Measurements from ENCODE around the gene CIAO1. TPM values are rescaled to one million over a fixed set of nuclear protein-coding genes. Genes with fewer than 3 reads are reported as not detected.

CIAO1 gene
- total and polyA plus RNA-seq, 2 of the 4 experiments (the other 2 are of a cell fraction), result 81.1 to 94.3 TPM

- ATAC-seq (ENCODE audit: low read depth), result no peak
- Histone ChIP-seq H3K14ac (replicated peaks; ENCODE audit: low read depth, low read length) (no peak overlapping the region), H3K27me3 (ENCODE audit: control insufficient read depth, insufficient read depth, low read length) (no peaks in the 10 kb centered on the region), H3K18ac (ENCODE audit: low read depth, low read length) (no peak overlapping the region), H3K9me3 (ENCODE audit: control insufficient read depth, insufficient read depth, low read length) (no peaks in the 10 kb centered on the region), H4K91ac (ENCODE audit: insufficient read depth, low read depth, low read length) (no peak overlapping the region), H2BK120ac (ENCODE audit: low read depth, low read length) (no peak overlapping the region), H3K79me1 (ENCODE audit: low read depth in 1 of 2, low read length in 2 of 2) (peaks cover 13 to 41% of the 10 kb centered on the region in 2 experiments), H2BK5ac (ENCODE audit: low read depth, low read length, poor library complexity, severe bottlenecking) (no peak overlapping the region), H2AK5ac (ENCODE audit: low read depth, low read length) (no peak overlapping the region), H3K4me1 (ENCODE audit: control insufficient read depth, insufficient read depth, low read length) (peaks cover 11% of the 10 kb centered on the region), H3K23ac (ENCODE audit: low read depth, low read length) (no peak overlapping the region), H3K4ac (ENCODE audit: low read depth, low read length) (no peak overlapping the region), H3K56ac (ENCODE audit: extremely low read depth, insufficient read depth, low read length) (no peak overlapping the region), H3K9ac (ENCODE audit: low read depth, low read length) (no peak overlapping the region), H2AK9ac (replicated peaks; ENCODE audit: low read depth, low read length, poor library complexity) (no peak overlapping the region), H3K27ac (ENCODE audit: insufficient read depth, low read length) (no peak overlapping the region), H3K9me1 (ENCODE audit: insufficient read depth, low read length) (peaks cover 23% of the 10 kb centered on the region), H3K36me3 (ENCODE audit: control insufficient read depth, insufficient read depth, low read length) (peaks cover 35% of the 10 kb centered on the region), H4K20me1 (ENCODE audit: insufficient read depth, low read length) (peaks cover 15% of the 10 kb centered on the region), H2BK15ac (ENCODE audit: low read depth, low read length) (no peak overlapping the region), H3K4me2 (ENCODE audit: low read depth, low read length) (no peak overlapping the region), H2BK20ac (ENCODE audit: low read depth, low read length) (no peak overlapping the region), H4K5ac (ENCODE audit: low read depth, low read length) (no peak overlapping the region), H2AFZ (replicated peaks; ENCODE audit: low read length, poor library complexity) (no peak overlapping the region), H3K4me3 (ENCODE audit: insufficient read depth, low read depth, low read length) (no peak overlapping the region), H4K8ac (ENCODE audit: low read depth in 2 of 2, low read length in 2 of 2) (no peak overlapping the region)
- BruUV-seq (replicated peaks), result no TSS peak
- intact Hi-C loops (cut with micrococcal nuclease) (no loop called here), dilution Hi-C loops (cut with HindIII; ENCODE audit: low sequenced_read_pairs, unreplicated experiment) (no loop called here), in situ Hi-C loops (cut with MboI; ENCODE audit: low sequenced_read_pairs) (loop anchor here (25.0 kb wide), 1 partner anchor 241 kb away; no protein-coding TSS in a partner anchor)
- no CpG with 5 or more reads among the region's 7 CpGs for WGBS, 2 experiments (ENCODE audit: extremely low coverage in 2 of 2, insufficient read length in 1 of 2)
- DNase-seq, result no peak
- CTCF ChIA-PET, result interaction anchor here (0.5 to 0.8 kb wide), 2 partner anchors 64 to 79 kb away, joined by 3 to 6 read pairs; no protein-coding TSS in a partner anchor
- no peak for TF ChIP-seq USF2 (IDR thresholded peaks at IDR 0.05; ENCODE audit: low read depth, low read length)
- TF ChIP-seq CTCF (conservative IDR thresholded peaks at IDR 0.05; ENCODE audit: low read depth, low read length), result no peak
- TF ChIP-seq CHD1 (IDR thresholded peaks at IDR 0.05; ENCODE audit: low read depth, low read length), result no peak
- no peak for TF ChIP-seq MAFK (IDR thresholded peaks at IDR 0.05; ENCODE audit: low read depth, low read length)
- no peak for TF ChIP-seq RAD21 (IDR thresholded peaks at IDR 0.05; ENCODE audit: low read length)
- no peak for TF ChIP-seq BHLHE40 (IDR thresholded peaks at IDR 0.05; ENCODE audit: low read depth, low read length)
- no peak for TF ChIP-seq MXI1 (IDR thresholded peaks at IDR 0.05; ENCODE audit: borderline replicate concordance, low read depth, low read length)
- TF ChIP-seq ELK1 (IDR thresholded peaks at IDR 0.05; ENCODE audit: borderline replicate concordance, low read depth, low read length), result no peak
- no peak for TF ChIP-seq SMC3 (IDR thresholded peaks at IDR 0.05; ENCODE audit: low read depth, low read length)
- TF ChIP-seq POLR2A (IDR thresholded peaks at IDR 0.05; ENCODE audit: low read depth, low read length), result no peak
- TF ChIP-seq RCOR1 (IDR thresholded peaks at IDR 0.05; ENCODE audit: insufficient replicate concordance, low read length), result no peak
- no peak for TF ChIP-seq FOS (IDR thresholded peaks at IDR 0.05; ENCODE audit: low read depth, low read length)
- TF ChIP-seq CEBPB (IDR thresholded peaks at IDR 0.05; ENCODE audit: low read depth, low read length), result no peak
- TF ChIP-seq MAZ (IDR thresholded peaks at IDR 0.05; ENCODE audit: borderline replicate concordance, low read depth, low read length), result no peak
- TF ChIP-seq NFE2L2 (IDR thresholded peaks at IDR 0.05; ENCODE audit: low read depth, low read length), result no peak
- no peak for TF ChIP-seq RFX5 (IDR thresholded peaks at IDR 0.05; ENCODE audit: low read depth, low read length)
- POLR2A ChIA-PET (ENCODE audit: unreplicated experiment), result no interaction called here
Measured at GRCh38 chr2:96253006-96253405, 13.0 kb upstream of the CIAO1 start.

Measured in IMR-90 (cell line).